H9 (cell line): ENCODE measurements around the gene BTBD7. TPM values are rescaled to one million over a fixed set of nuclear protein-coding genes. Genes with fewer than 3 reads are reported as not detected.

Source experiments
- DNase-seq: peaks from one replicate; pipeline ENCODE4 v3.0.0-alpha.2; 2017
- H2AFZ ChIP-seq: one replicate; pipeline ENCODE4 v1.6.1; 2013; ENCODE audit warnings: mild to moderate bottlenecking, low read length, control low read depth, moderate library complexity
- H2AK5ac ChIP-seq: 2 replicates; pipeline ENCODE4 v1.6.1; 2013; ENCODE audit warnings: low read length, control low read depth, mixed read lengths; ENCODE audit not compliant: insufficient read length
- H2BK120ac ChIP-seq: one replicate; pipeline ENCODE4 v1.6.1; 2013; ENCODE audit warnings: low read depth, mild to moderate bottlenecking, low read length, control low read depth, inconsistent platforms; ENCODE audit not compliant: poor library complexity, severe bottlenecking
- H2BK12ac ChIP-seq: 2 replicates; pipeline ENCODE4 v1.6.1; 2013; ENCODE audit warnings: low read length, control low read depth, mixed read lengths, low read depth; ENCODE audit not compliant: insufficient read length
- H2BK15ac ChIP-seq: 2 replicates; pipeline ENCODE4 v1.6.1; 2013; ENCODE audit warnings: low read depth, low read length, control low read depth
- H2BK20ac ChIP-seq: one replicate; pipeline ENCODE4 v1.6.1; 2013; ENCODE audit warnings: low read depth, mild to moderate bottlenecking, low read length, control low read depth, inconsistent platforms; ENCODE audit not compliant: poor library complexity, severe bottlenecking
- H2BK5ac ChIP-seq: 2 replicates; pipeline ENCODE4 v1.6.1; 2013; ENCODE audit warnings: low read length, control low read depth, mixed read lengths; ENCODE audit not compliant: insufficient read length
- H3K14ac ChIP-seq: 2 replicates; pipeline ENCODE4 v1.6.1; 2013; ENCODE audit warnings: low read length, control low read depth; ENCODE audit not compliant: insufficient read depth
- H3K18ac ChIP-seq: 2 replicates; pipeline ENCODE4 v1.6.1; 2013; ENCODE audit warnings: low read depth, mild to moderate bottlenecking, mixed read lengths, low read length, control low read depth; ENCODE audit not compliant: insufficient read length
- H3K23ac ChIP-seq: 2 replicates; pipeline ENCODE4 v1.6.1; 2013; ENCODE audit warnings: low read length, control low read depth, mixed read lengths, low read depth; ENCODE audit not compliant: insufficient read length
- H3K23me2 ChIP-seq: 2 replicates; pipeline ENCODE4 v1.6.1; 2013; ENCODE audit warnings: low read depth, mild to moderate bottlenecking, mixed read lengths, low read length, control low read depth; ENCODE audit not compliant: insufficient read length, poor library complexity, severe bottlenecking
- H3K27ac ChIP-seq: 2 replicates; pipeline ENCODE4 v1.5.1; 2013; ENCODE audit warnings: low read length, control low read depth, mixed read lengths, low read depth; ENCODE audit not compliant: insufficient read length
- H3K27me3 ChIP-seq: 2 replicates; pipeline ENCODE4 v1.6.1; 2013; ENCODE audit warnings: low read length, control low read depth, inconsistent platforms; ENCODE audit not compliant: insufficient read depth
- H3K4ac ChIP-seq: 2 replicates; pipeline ENCODE4 v1.6.1; 2013; ENCODE audit warnings: low read depth, mild to moderate bottlenecking, control low read depth, inconsistent platforms, low read length, moderate library complexity
- H3K4me1 ChIP-seq: 2 replicates; pipeline ENCODE4 v1.6.1; 2013; ENCODE audit warnings: low read length, control low read depth, inconsistent platforms; ENCODE audit not compliant: insufficient read depth
- H3K4me2 ChIP-seq: 2 replicates; pipeline ENCODE4 v1.6.1; 2013; ENCODE audit warnings: low read length, control low read depth, mixed read lengths; ENCODE audit not compliant: insufficient read length, insufficient read depth
- H3K56ac ChIP-seq: 2 replicates; pipeline ENCODE4 v1.6.1; 2013; ENCODE audit warnings: low read depth, mild to moderate bottlenecking, mixed read lengths, low read length, control low read depth; ENCODE audit not compliant: insufficient read length
- H3K79me1 ChIP-seq: 2 replicates; pipeline ENCODE4 v1.6.1; 2013; ENCODE audit warnings: low read depth, mild to moderate bottlenecking, moderate library complexity, low read length, control low read depth, inconsistent platforms; ENCODE audit not compliant: insufficient read depth, poor library complexity, severe bottlenecking
- H3K79me2 ChIP-seq: 2 replicates; pipeline ENCODE4 v1.6.1; 2013; ENCODE audit warnings: low read length, control low read depth, inconsistent platforms; ENCODE audit not compliant: insufficient read depth
- H3K9ac ChIP-seq: 2 replicates; pipeline ENCODE4 v1.6.1; 2013; ENCODE audit warnings: low read length, control low read depth, mixed read lengths; ENCODE audit not compliant: insufficient read length; ENCODE audit errors: extremely low read depth
- H3K9me3 ChIP-seq: one replicate; pipeline ENCODE4 v1.6.1; 2013; ENCODE audit warnings: low read depth, low read length, inconsistent platforms; ENCODE audit not compliant: control insufficient read depth
- H3T11ph ChIP-seq: one replicate; pipeline ENCODE4 v1.6.1; 2013; ENCODE audit warnings: mild to moderate bottlenecking, low read length, control low read depth, inconsistent platforms
- H4K20me1 ChIP-seq: one replicate; pipeline ENCODE4 v1.6.1; 2013; ENCODE audit not compliant: control insufficient read depth, insufficient read length, insufficient read depth
- H4K5ac ChIP-seq: 2 replicates; pipeline ENCODE4 v1.6.1; 2013; ENCODE audit warnings: low read depth, mild to moderate bottlenecking, mixed read lengths, low read length, control low read depth; ENCODE audit not compliant: insufficient read length
- H4K8ac ChIP-seq: replicated peaks from 2 replicates; pipeline ENCODE4 v1.6.1; 2013; ENCODE audit warnings: low read length, control low read depth, mixed read lengths, low read depth; ENCODE audit not compliant: insufficient read length
- H4K91ac ChIP-seq: 2 replicates; pipeline ENCODE4 v1.6.1; 2013; ENCODE audit warnings: low read depth, mild to moderate bottlenecking, moderate library complexity, mixed read lengths, low read length, control low read depth; ENCODE audit not compliant: insufficient read length
- H3K27ac Mint-ChIP-seq, 3 experiments: 2 replicates in 2 of 3; 3 replicates in 1 of 3; pipeline ENCODE4 v1.8.0; 2020 to 2021; ENCODE audit warnings: mixed read lengths in 3 of 3, mild to moderate bottlenecking in 1 of 3, moderate library complexity in 1 of 3
- H3K27me3 Mint-ChIP-seq: 2 replicates; pipeline ENCODE4 v1.8.0; 2021; ENCODE audit warnings: low read depth, mild to moderate bottlenecking, moderate library complexity, mixed read lengths
- H3K36me3 Mint-ChIP-seq, 3 experiments: 2 replicates in 2 of 3; 3 replicates in 1 of 3; pipeline ENCODE4 v1.8.0; 2020 to 2021; ENCODE audit warnings: low read depth in 3 of 3, mixed read lengths in 3 of 3; ENCODE audit not compliant: insufficient read depth in 1 of 3
- H3K4me1 Mint-ChIP-seq, 2 experiments: 2 replicates each; pipeline ENCODE4 v1.8.0; 2020; ENCODE audit warnings: mixed read lengths in 2 of 2
- H3K4me3 Mint-ChIP-seq, 2 experiments: 2 replicates in 1 of 2; 3 replicates in 1 of 2; pipeline ENCODE4 v1.8.0; 2020 to 2021; ENCODE audit warnings: mild to moderate bottlenecking in 2 of 2, mixed read lengths in 2 of 2, moderate library complexity in 1 of 2
- H3K9me3 Mint-ChIP-seq, 2 experiments: 2 replicates in 1 of 2; 3 replicates in 1 of 2; pipeline ENCODE4 v1.8.0; 2020; ENCODE audit warnings: mild to moderate bottlenecking in 2 of 2, mixed read lengths in 2 of 2, moderate library complexity in 1 of 2
- CTCF ChIP-seq: fragments of 200-600 bp; sonication (generic); conservative IDR thresholded peaks from 3 replicates; pipeline ENCODE4 v1.8.0; 2021; ENCODE audit warnings: antibody characterized with exemption, mild to moderate bottlenecking
- WGBS: extraction: QIAGEN DNeasy Blood & Tissue Kit; methylation state at CpG from one replicate; pipeline ENCODE4 v1.1.7; 2013; ENCODE audit warnings: missing lambda C conversion rate, low lambda C conversion rate, mixed read lengths; ENCODE audit not compliant: insufficient read length; ENCODE audit errors: extremely low coverage; 5-methylcytosine and 5-hydroxymethylcytosine counted together
- total RNA-seq: library from RNA; stranded (reverse); gene quantifications from 2 replicates; pipeline ENCODE4 v1.2.1, GENCODE V29; 2021

Gene BTBD7
- total RNA-seq, 1 experiment from 2014 or later = 44.1 TPM

DNA sequence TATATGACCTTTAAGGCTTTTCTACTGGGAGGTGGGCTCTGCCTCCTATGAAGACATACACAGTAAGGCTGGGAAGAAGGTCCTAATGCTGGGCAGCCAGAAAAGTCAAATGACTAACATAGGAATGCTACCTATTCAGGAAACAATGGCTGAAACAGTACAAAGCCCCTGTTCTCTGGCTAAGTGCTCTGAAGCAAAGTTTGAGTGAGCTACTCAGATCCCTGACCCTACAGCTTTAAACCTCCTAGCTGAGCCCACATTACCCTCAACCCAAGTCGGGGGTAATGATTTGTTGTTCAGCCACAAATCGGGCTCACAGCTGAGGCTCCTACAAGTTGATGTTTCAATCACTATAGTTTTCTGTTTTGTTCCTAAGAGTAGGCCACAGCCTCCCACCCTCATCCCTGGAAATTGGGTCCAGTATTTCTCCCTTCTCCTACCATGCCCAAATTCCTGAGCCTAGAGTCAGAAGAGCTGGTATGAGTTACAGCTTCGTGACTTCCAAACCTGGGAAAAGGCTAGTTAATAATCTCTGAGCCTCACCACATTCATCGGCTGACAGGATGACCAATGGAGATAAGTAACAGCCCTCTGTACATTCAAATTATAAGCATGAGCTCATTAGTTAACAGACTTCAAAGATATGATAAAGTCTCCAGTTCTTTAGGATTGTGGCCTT, 46.5 kb downstream of the BTBD7 start:
- H4K91ac ChIP-seq = no peak overlapping the region
- H2AK5ac ChIP-seq = no peak overlapping the region
- H3K36me3 Mint-ChIP-seq = peaks cover 0 to 12% (median 8%) of the 10 kb centered on the region in 3 experiments; a peak in 2 of 7 replicates
- no peaks in the 10 kb centered on the region for H3K9me3 ChIP-seq
- no peaks in the 10 kb centered on the region for H3K23me2 ChIP-seq
- H3K4me2 ChIP-seq = no peak overlapping the region
- H3K27me3 Mint-ChIP-seq = no peaks in the 10 kb centered on the region
- no peak overlapping the region for H2AFZ ChIP-seq
- H3K9me3 Mint-ChIP-seq = no peaks in the 10 kb centered on the region
- DNase-seq = no peak
- H3K14ac ChIP-seq = no peak overlapping the region
- H3K4me1 Mint-ChIP-seq = peaks cover 6 to 8% of the 10 kb centered on the region in 2 experiments
- no peaks in the 10 kb centered on the region for H3K79me1 ChIP-seq
- H3K27ac Mint-ChIP-seq = peak overlapping the region in 2 of 3 experiments; percentile 51 to 70; a peak in 3 of 7 replicates
- no peak overlapping the region for H3K4ac ChIP-seq
- H3K9ac ChIP-seq = no peak overlapping the region
- no peak overlapping the region for H3K27ac ChIP-seq
- no peak overlapping the region for H4K8ac ChIP-seq
- no peak overlapping the region for H3K18ac ChIP-seq
- H2BK120ac ChIP-seq = no peak overlapping the region
- no peaks in the 10 kb centered on the region for H4K20me1 ChIP-seq
- H2BK12ac ChIP-seq = no peak overlapping the region
- H3T11ph ChIP-seq = no peak overlapping the region
- no peak for TF ChIP-seq CTCF
- no peaks in the 10 kb centered on the region for H3K79me2 ChIP-seq
- no peaks in the 10 kb centered on the region for H3K4me1 ChIP-seq
- no peak overlapping the region for H3K4me3 Mint-ChIP-seq
- no peak overlapping the region for H2BK20ac ChIP-seq
- H2BK15ac ChIP-seq = no peak overlapping the region
- no peak overlapping the region for H3K23ac ChIP-seq
- no peak overlapping the region for H4K5ac ChIP-seq
- no peak overlapping the region for H2BK5ac ChIP-seq
- H3K27me3 ChIP-seq = no peaks in the 10 kb centered on the region
- no peak overlapping the region for H3K56ac ChIP-seq
- WGBS = no CpG with 5 or more reads among the region's 4 CpGs
